ENCODE measurements around the gene EHD4.
A peak's percentile ranks its signal among the peaks of the same experiment; 100 is the strongest.

Gene EHD4

GRCh38 chr15:41884458-41884857 lies 87.9 kb downstream of the EHD4 start:
- no peak for TF ChIP-seq CTCF (conservative IDR thresholded peaks at IDR 0.05)
- peak overlapping the region; percentile 4; the same call in 1 of the 2 replicates for H3K27ac ChIP-seq

GRCh38 chr15:41883484-41883825 lies 88.9 kb downstream of the EHD4 start:
- TF ChIP-seq CTCF (conservative IDR thresholded peaks at IDR 0.05), result no peak

GRCh38 chr15:41882689-41883483 lies 89.5 kb downstream of the EHD4 start:
- TF ChIP-seq CTCF (conservative IDR thresholded peaks at IDR 0.05), result no peak
- H3K27ac ChIP-seq, result no peak overlapping the region

More at GRCh38 chr15:41883484-41883825, 88.9 kb downstream of the EHD4 start:
- no peak overlapping the region for H3K27ac ChIP-seq

GRCh38 chr15:41881920-41882688 lies 90.3 kb downstream of the EHD4 start:
- H3K27ac ChIP-seq, result no peak overlapping the region
- TF ChIP-seq CTCF (conservative IDR thresholded peaks at IDR 0.05), result no peak

- TF ChIP-seq CTCF (conservative IDR thresholded peaks at IDR 0.05), result no peak
- H3K27ac ChIP-seq, result no peak overlapping the region
Observed at GRCh38 chr15:41881550-41881919, 90.8 kb downstream of the EHD4 start.

GRCh38 chr15:41881086-41881485 lies 91.3 kb downstream of the EHD4 start:
- no peak overlapping the region for H3K27ac ChIP-seq
- no peak for TF ChIP-seq CTCF (conservative IDR thresholded peaks at IDR 0.05)

- H3K27ac ChIP-seq, result no peak overlapping the region
- no peak for TF ChIP-seq CTCF (conservative IDR thresholded peaks at IDR 0.05)
Observed at GRCh38 chr15:41880156-41880877, 92.0 kb downstream of the EHD4 start.
